Hematopoietic multipotent progenitor cell treated with erythropoietin and hydrocortisone succinate and interleukin-3 and kit ligand, for 17 days (in vitro differentiated cells): ENCODE data around the gene ZBTB16.

Experiments
- DNase-seq: peaks from one replicate; pipeline ENCODE4 v3.0.0-alpha.2; 2015; ENCODE audit warnings: low spot score

The ZBTB16 gene

DNA sequence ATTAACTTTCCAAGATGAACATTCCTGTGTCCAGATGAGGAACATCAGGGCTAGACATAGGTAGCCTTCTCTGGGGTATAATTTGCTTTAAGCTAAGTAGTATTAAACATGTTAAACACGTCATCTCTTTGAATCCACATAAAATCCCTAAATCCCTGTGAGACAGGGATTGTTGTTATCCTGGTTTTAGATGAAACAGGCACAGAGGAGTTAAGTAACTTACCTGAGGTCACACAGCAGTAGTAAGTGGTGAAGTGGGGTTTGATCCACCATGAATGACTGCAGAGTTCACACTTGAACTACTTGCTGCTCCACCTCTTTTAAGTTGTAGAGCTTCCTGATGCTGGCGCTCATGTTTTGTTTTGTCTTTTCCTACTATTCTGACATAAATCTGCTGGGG, 154.1 kb downstream of the ZBTB16 start:
- no peak for DNase-seq

DNA sequence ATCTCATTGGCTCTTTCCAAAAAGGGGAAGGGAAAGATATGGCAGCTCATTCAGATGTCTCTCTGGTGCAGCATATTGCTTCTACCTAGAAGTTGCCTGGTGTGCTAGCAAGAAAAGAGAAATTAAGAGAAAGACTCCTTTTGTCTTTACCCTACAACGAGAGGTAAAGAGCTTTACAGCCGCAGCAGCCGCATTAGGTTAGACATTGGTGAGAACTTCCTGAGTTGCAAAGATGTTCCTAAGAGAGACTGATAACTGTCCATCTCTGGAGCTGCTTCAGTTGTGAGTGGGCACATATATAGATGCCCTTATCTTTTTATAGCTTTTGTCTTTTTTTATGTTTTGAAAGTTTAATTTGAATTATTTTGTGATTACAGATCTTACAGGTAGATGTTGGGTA, 155.9 kb downstream of the ZBTB16 start:
- no peak for DNase-seq

DNA sequence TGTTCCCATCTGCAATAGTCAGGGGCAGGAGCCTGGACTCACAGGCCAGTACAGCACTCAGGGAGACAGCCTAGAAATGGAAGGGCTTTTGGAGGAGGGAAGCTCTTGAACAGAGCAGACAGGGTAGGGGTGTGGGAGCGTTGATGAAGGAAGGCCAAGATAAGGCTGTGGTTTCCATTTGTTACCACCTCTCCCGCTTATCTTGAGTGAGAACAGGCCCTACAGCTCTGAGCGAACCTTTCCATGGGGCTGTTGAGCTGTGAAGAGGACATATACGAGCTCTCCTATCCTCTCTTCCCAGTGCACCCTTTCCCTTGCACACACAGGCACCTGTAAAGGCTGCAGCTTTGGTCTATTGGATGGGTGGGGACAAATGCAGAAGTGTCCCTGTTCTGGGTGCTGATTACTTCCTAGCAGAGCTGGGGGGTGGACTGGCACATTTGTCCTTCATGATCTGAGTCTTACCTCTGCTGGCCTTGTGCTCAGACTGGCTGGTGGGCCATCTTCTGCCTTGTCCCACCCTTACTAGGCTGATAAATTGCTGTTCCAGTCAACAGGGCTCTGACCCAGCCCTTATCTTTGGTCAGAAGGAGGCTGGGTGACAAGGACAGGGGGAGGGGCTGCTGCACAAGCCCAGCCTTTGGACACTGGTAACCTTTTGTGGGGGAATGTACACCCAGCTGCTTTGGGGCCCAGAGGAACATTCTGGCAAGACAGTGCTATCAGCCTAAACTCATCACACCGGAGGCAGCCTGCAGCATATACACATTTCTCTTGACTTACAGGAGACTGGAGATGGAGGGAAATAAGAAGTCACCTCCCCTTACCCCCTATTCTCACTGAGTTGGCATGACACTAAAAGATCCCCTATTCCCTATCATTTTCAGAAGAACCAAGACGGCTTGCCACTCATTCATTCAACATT, 156.6 kb downstream of the ZBTB16 start:
- peak; percentile 39 for DNase-seq

DNA sequence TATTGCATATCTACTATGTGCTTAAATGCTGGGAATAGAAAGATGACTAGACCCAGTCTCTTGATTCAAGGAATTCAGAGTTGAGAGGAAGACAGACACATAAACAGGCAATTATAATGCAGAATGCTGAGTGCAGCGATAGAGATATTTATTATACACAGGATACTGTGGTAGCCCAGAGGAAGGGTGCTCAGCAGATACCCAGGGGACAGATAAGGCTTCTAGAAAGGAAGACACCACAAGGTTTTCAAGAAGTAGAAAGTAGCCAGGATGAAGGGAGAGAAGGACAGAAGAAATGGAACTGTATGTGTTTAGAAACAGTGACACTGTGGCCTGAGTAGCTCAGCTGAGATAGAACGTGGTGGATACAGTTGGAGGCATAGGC, 157.3 kb downstream of the ZBTB16 start:
- peak; percentile 9 for DNase-seq

DNA sequence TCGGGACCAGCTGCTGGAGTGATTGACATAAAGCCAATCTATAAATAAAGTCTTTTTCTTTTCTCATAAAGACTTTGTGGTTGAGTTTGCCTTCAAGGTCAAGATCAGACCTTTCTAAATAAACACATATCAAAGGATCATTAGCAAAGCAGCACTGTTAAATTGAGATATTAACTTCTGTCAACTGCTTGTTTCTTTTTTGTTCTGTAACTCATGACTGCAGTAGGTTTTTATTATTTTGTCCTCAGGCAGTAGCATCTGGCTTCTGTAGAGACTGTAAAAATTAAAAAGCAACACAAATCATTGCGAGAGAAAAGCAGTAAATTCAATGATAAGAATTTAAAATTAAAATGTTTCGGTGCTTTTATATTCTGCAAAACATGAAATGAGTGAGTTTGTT, 159.0 kb downstream of the ZBTB16 start:
- DNase-seq = no peak

DNA sequence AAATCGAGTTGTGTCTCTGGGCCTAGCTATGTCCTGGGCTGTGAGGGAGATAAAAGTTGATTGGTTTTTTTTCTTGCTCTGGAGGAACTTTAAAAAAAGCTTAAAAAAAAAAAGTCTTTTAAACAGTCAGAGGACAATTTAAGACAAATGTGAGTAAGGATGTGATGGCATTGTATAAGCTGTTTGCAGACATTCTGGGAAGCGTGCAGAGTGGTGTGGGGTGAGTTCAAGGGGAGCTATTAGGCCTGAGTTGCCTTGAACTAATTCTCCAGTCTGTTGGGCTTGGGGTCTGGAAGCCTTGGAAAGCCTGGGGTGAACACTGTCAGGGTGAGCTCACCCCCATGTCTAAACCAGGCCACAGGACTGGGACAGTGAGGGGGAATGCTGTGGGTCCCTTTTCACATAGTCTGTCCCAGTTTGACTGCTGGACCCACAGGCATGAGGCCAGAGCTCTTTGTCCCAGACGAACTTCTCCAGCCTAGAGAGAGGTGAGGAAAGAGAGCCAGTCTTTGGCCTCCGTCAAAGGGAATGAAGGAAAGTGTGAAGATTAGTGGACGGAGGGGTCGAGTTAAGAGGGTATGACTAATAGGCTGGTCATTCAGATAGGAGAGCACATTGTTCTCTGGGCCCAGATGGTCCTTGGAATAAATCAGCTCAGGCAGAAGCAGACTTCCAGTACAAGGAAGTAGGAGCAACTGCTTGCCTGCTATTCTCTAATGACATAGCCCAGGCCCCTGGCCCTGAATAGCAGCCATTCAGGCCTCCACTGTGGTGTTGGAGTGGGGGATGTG, 160.2 kb downstream of the ZBTB16 start:
- DNase-seq = no peak

DNA sequence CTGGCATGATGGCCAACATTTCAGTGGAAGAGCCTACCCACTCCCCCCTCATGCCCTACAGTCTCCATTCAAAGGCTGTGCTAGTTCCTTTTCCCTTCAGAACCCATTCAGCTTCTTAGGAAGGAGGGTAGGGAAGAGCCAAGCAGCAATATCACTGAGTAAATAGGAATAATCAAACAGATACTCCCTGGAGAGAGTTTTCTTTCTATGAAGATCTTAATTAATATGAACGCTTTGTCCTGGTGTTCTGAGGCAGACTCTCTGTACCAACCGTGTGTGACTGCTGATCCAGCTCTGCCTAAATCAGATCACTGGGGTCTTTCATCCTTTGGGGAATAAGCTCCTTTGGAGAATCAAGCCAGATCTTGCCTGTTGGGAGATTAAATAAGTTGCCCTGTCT, 161.5 kb downstream of the ZBTB16 start:
- DNase-seq = no peak

DNA sequence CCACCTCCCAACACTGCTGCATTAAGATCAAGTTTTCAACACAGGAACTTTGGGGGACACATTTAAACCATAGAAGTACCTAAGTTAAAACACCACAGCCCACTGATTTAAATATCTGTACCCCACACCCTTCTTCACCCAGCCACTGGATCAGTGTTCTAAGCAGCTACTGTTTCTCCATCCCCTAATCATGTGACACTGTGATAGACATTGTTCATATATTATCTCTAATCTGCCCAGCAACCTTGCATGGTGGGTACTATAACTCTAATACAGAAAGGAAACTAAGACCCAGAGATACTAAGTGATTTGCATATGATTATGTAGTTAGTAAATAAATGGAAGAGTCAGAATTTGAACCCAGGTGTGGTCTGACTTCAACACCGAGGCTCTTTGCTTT, 166.2 kb downstream of the ZBTB16 start:
- no peak for DNase-seq

DNA sequence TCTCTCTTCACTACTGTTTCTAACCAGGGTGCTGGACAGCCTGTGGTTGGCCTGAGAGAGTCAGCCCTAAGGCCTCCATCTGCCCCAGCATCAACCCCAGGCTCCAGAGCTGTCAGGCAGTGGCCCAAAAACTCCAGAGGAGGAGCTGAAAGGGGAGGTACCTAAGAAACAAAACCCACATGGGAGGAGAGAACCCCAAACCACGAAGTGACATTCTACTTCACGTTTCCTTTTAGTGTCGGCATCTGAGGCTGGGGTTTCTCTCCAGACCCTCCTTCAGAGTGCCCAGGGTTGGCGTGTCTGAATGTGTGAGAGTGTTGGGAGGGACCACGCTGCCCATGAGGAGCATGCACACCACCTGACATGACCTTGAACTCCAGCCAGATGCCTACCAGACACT, 166.8 kb downstream of the ZBTB16 start:
- no peak for DNase-seq

DNA sequence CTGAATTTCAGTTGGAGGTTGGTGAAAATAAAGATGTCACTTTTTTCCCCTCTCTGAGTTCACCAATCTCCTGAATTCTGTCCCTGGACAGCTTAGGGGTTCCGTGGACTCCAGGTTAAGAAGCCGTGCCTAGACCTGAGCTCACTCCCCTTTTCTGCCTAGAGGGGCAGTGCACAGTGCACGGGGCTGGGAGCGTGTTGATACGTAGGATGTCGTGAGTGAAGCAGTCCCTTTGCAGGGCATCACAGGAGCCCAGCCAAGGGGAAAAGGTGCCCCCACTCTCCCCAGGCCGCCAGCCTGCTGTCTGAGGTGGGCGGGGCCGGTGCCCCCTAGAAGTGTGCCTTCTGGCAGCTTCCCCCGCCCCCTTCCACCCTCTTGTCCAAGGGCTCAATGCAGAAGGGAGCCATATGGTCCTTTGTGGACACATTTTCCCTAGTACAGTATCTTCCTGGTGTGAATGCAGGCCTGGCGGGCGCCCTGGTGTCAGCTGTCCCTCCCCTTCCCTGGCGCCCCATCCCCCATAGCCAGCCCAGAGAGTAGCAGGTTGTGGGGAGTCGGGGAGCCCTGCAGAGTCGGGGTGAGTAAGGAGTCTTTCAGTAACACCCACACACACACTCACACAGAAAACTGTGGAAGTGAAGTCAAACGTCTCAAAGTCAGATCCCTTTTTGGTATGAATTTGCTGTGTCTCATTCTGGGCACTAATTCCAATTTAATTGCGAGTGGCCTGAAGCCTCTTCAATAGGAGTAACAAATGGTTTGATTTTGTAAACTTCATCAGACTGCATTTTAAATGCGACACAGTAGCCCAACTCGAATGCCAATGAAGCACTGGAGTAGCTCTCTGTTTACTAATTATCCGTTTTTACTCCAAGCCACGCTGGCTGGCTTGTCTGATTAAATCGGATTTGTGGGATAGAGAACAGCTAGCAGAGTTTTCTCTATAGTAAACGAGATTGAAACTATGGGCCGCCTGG, 169.2 kb downstream of the ZBTB16 start:
- DNase-seq = no peak

DNA sequence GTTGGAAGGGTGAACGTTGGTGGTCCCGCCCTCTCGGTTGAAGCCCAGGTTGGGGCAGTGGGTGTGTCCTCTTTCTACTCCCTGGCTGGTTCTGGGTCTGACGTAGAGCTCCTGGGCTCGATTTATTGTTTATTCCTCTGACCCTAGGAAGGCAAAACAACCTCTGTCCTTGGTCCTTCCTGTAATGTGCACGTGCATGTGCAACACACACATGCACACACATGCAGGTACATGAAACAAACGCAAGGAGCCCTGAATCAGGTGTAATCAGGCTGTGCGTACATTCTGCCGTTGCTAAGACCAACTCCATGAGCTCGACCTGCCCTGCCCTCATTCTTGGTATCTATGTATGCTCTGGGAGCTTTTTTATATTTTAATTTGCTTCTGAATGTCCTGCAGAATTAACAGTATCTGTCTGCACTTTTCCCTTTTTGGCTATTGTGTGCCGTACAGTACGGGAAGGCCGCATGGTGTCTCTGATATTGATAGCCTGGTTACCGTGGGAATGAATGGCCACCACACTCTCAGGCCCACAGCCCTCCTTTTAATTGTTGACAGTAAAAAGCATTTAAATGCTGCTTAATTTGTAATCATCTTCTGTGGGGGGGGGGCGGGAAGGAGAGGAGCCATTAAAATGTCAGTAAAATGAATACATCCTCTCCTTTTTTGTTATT, 170.7 kb downstream of the ZBTB16 start:
- DNase-seq = no peak

DNA sequence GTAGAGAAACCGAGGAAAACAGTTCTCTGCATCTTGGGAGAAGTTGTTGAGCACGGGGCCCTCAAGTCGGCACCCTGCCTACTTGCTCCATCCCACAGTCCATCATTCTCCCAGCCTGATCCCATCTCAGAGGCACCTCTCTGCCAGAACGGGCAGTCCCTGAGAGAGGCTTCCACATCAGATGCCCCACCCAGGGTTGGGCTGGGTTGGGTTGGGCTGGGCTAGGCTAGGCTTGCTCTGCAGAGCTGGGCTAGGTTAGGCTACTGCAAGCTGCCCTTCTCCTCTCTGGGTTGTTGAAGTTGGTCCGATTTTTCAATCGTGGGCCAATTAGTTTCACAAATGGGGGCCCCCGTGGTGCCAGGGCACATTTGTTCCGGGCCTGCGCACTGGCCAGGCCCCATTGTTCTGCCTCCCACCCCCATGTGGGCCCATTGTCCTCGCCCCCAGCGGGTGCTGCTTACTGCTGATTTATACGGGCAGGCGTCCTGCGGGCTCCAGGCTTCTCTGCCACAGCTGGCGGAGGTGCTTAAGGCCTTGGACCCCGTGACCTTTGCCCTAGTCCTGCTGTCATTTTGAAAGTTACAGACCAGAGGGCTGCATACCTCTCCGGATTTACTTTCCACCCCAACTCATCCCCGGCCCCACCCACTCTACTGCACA, 173.0 kb downstream of the ZBTB16 start:
- no peak for DNase-seq

DNA sequence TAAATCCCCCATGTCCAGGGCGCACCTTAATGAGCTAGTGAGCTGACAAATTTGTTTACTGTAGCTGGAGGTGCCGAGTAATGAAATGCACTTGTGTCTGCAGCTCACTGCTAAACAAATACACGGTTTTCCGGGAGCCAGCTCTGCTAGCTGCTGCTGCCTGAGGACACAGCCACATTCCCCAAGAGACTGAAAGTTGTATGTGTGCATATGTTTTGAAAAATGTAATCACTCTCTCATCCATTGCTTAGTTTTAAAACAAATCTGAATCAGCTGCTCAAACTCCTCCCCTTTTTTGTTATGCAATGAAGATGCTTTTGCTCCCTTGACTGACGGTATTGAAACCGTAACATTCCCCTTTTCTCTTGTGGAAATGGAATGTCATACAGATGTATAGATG, 174.2 kb downstream of the ZBTB16 start:
- DNase-seq = no peak

DNA sequence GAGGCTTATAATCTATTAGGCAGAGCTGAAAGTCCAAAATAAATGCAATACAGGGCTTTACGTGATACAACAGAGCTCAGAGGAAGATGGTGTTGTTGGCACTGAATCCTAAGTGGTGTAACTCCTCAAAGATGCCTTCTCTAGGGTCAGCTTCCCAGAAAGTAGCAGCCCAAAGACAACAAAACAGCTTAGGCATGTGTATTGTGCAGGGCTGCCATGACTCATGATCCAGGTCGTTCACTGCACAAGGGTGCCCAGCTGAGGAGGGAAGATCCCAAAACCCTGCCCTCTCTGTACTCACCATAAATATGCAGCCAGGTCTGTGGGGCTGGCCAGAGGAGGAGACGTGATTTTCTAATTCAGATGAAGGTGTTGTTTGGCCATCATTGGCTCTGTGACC, 177.3 kb downstream of the ZBTB16 start:
- DNase-seq = no peak

DNA sequence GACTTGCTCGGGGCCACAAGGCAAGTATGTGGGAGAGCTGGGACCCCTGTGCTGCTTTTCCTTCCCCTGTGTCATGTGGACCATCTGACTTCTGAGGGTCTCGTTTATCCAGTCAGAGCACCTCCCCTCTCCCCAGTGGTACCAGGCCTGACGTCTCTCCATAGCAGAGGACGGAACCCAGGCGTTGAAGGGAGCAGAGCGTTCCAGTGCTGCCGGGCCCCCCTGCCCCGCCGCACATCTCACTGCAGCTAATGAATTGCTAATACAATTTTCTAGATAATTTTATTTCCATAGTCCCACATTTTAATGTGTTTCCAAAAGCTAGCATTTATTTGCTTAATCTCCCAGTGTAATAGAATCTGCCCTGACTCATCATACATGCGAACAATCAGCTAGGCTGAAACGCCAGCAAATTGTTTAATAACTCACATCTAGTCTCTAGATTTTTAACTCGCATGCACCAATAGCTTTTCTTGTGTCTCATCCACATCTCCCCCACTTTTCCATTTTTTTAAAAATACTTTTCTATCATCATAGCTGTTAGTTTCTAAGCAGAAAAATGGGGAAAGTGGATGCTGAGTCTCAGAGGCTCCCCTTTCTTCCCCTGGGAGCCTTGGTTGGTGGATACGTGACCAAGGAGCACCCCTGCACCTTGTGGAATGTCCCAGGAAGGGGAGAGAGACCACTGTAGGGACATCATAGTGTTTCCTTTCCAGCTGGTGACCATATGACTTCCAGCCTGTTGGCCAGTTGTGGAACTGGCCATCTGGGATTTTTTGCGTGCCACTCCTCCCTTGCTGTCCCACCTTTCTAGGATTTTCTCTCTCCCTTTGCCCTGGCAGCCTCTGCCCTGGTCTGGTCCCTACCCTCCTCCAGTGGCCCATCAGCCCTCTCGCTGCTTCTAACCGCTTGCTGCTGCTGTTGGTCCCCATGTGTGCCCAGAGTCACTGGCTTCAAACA, 178.1 kb downstream of the ZBTB16 start:
- DNase-seq = no peak

DNA sequence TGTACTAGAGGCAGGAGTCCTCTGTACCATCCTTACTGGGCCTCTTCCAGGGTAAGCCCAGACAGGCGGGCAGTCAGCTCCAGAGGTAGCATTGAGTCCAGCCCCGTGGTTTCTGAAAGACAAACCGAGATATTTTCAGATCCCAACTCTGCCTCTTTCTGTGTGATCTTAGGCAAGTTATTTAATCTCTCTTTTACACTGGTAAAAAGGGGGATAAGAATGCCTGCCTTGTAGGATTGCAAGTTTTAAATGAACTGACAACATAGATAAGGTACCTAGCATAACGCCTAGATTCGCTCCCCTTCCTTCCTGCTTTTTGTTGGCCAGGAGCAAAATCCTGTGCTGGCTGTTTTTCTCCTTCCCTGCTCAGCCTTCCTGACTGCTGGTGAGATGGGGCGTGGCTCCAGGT, 180.2 kb downstream of the ZBTB16 start:
- no peak for DNase-seq

DNA sequence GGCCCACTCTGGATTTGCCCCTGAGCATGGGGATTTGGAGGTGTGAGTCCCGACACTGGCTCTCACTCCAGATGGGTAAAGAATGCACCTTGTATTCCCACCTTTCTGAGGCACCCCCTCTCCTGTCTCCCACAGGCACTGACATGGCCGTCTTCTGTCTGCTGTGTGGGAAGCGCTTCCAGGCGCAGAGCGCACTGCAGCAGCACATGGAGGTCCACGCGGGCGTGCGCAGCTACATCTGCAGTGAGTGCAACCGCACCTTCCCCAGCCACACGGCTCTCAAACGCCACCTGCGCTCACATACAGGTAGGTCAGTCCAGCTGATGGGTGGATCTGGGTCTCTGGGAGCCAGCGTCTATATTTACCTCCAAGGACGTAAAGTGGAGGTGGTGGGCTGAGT, 182.5 kb downstream of the ZBTB16 start:
- no peak for DNase-seq

DNA sequence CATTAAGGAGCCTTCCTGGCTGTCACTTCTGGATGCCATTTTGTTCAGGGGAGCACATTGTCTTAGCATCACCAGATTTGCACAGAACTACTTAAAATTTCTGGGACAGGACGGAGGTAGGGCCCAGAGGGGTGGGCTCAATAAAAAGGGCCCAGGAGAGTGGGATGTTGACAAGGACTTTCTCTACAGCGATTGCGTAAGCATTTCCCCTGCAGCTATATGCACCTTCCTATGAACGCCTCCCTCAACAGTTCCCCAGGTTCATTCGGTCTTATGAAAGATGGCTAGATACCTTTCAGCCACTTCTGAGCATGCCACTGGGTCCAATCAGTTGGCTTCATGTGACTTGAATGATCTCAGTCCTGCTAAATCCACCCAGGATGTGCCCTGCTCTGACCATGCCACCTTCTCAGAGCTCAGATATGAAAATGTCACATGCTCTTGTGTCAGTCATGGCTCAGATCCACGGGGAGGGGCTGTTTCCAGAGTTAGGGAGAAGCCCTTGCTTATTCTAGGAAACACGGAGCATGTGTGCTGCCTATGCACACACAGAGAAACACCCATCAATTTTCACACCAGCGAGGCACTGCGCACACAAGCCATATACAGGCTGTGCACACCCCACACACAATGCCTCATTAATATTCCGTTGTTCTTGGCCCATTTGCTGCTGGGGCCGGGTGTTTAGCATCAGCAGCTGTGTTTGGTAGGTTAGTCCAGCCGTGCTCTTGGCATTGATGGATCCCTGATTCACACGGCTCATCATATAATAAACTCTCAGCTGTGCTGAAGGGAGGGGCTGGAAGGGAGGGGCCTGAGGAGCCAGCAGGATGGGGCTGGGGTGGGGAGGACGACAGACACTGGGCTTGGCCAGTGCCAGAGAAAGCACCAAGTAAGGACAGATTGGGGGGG, 184.2 kb downstream of the ZBTB16 start:
- no peak for DNase-seq
